ENCODE results near the gene ROPN1L.

DNA sequence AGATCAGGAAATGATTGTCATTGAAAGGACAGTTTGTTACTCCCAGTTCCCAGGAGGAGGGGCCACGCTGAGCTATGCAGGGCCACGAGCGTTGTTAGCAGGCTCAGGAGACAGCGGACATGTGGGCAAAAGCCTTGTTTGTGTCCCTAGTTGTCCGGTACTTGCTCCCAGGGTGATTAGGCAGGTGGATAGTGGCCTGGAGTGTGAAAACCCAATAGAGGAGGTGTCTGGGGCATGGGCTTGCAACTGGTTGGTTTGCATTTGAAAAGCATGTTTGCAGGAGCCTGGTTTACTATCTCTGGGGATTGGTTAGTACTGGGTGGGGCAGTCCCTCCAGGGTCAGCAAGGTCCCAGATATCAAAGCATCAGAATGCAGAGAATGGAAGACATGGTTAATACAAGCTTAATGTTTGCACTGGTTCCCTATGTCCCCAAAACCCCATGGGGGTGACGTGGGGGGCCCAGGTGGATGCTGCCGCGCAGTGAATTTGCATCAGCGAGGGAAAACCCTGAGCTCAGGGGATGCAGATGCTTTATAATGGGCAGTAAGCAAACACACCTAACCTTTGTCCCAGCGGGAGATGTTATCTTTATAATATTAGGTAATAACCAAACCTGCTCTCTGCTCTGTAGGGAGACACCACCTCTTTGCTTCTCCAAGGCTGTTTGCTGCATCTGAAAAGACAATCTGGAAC lies 39.7 kb downstream of the ROPN1L start:
- TF ChIP-seq EZH2 (IDR thresholded peaks at IDR 0.05; ENCODE audit: low read depth) (no peak), CTCF (conservative IDR thresholded peaks at IDR 0.05) (no peak)

Measured in PC-9 (cell line).